Mammary epithelial cell (primary cell): ENCODE results near the gene CEP104.

Experiments
- CTCF ChIP-seq, 2 donors: IDR thresholded peaks in 1 of 2; conservative IDR thresholded peaks in 1 of 2; 2 replicates each; pipeline ENCODE4 v1.5.1; 2011 to 2012; ENCODE audit warnings: inconsistent platforms in 2 of 2, low read length in 2 of 2, mild to moderate bottlenecking in 2 of 2, control low read depth in 1 of 2, low read depth in 1 of 2; ENCODE audit not compliant: insufficient read depth in 1 of 2; ENCODE audit errors: extremely low read depth in 1 of 2
- EZH2 ChIP-seq: IDR thresholded peaks from 2 replicates; pipeline ENCODE4 v1.6.1; 2012; ENCODE audit warnings: low read length, inconsistent platforms, borderline replicate concordance

GRCh38 chr1:3827813-3828307, 29.2 kb downstream of the CEP104 start:
- no peak for TF ChIP-seq CTCF (conservative IDR thresholded peaks at IDR 0.05 in 1 of 2, IDR thresholded peaks at IDR 0.05 in 1 of 2; ENCODE audit: extremely low read depth in 1 of 2, insufficient read depth in 1 of 2, low read depth in 1 of 2, low read length in 2 of 2)
- TF ChIP-seq EZH2, result no peak
